Gastroesophageal sphincter (tissue), 4 donors: ENCODE measurements around the gene DDC. TPM values are rescaled to one million over a fixed set of nuclear protein-coding genes. Genes with fewer than 3 reads are reported as not detected.

Source experiments
- ATAC-seq: fragments of 150-250 bp; one replicate; pipeline ENCODE4 v1.9.1; 2016; ENCODE audit warnings: mild to moderate bottlenecking, moderate library complexity
- H3K27ac ChIP-seq, 4 donors: fragments of 200-600 bp; sonication (generic) in 3 of 4; 1 replicate in 3 of 4; 2 replicates in 1 of 4; pipeline ENCODE4 v1.5.1; 2016 to 2019
- H3K27me3 ChIP-seq: fragments of 200-600 bp; sonication (generic); one replicate; pipeline ENCODE4 v1.5.1; 2019
- H3K36me3 ChIP-seq, 2 donors: fragments of 200-600 bp; sonication (generic); one replicate each; pipeline ENCODE4 v1.5.1; 2019; ENCODE audit warnings: control low read depth in 1 of 2
- H3K4me1 ChIP-seq, 3 donors: fragments of 200-600 bp; sonication (generic); 1 replicate in 2 of 3; 2 replicates in 1 of 3; pipeline ENCODE4 v1.5.1; 2016 to 2019; ENCODE audit warnings: control low read depth in 2 of 3
- H3K4me3 ChIP-seq, 2 donors: fragments of 200-600 bp; sonication (generic); one replicate each; pipeline ENCODE4 v1.5.1; 2019; ENCODE audit warnings: mild to moderate bottlenecking in 1 of 2, moderate library complexity in 1 of 2
- H3K9me3 ChIP-seq, 3 donors: fragments of 200-600 bp; sonication (generic); one replicate each; pipeline ENCODE4 v1.5.1; 2017 to 2019; ENCODE audit warnings: control low read depth in 2 of 3
- EP300 ChIP-seq: sonication (generic); formaldehyde crosslinking; IDR thresholded peaks from one replicate; pipeline ENCODE4 v1.6.1; 2017; ENCODE audit warnings: antibody characterized with exemption, mild to moderate bottlenecking
- POLR2A ChIP-seq, 2 donors: fragments of 450-650 bp; IDR thresholded peaks; one replicate each; pipeline ENCODE4 v1.6.1; 2017; ENCODE audit warnings: antibody characterized with exemption in 2 of 2, mild to moderate bottlenecking in 2 of 2, moderate library complexity in 1 of 2
- POLR2AphosphoS5 ChIP-seq: sonication (generic); formaldehyde crosslinking; IDR thresholded peaks from one replicate; pipeline ENCODE4 v1.6.1; 2017; ENCODE audit warnings: antibody characterized with exemption
- WGBS, 2 donors: methylation state at CpG; one replicate each; pipeline ENCODE4 v1.1.5; 2018; ENCODE audit warnings: low coverage in 1 of 2; 5-methylcytosine and 5-hydroxymethylcytosine counted together
- total RNA-seq, 4 donors: library from RNA; depleted of rRNA; stranded (reverse); fragments of >200 nt; gene quantifications; one replicate each; pipeline ENCODE4 v1.1.0, GENCODE V29; 2016
- TF ChIP-seq, protein P1 (sequence below), 4 experiments: fragments of 200-600 bp in 2 of 4; fragments of 450-650 bp in 2 of 4; sonication (generic) in 1 of 4; IDR thresholded peaks; one replicate each; pipeline ENCODE4 v1.5.1; 2017 to 2019; ENCODE audit warnings: antibody characterized with exemption in 4 of 4, mild to moderate bottlenecking in 2 of 4, moderate library complexity in 2 of 4

DDC gene
- total RNA-seq, 4 donors from 2014 or later, result not detected

DNA sequence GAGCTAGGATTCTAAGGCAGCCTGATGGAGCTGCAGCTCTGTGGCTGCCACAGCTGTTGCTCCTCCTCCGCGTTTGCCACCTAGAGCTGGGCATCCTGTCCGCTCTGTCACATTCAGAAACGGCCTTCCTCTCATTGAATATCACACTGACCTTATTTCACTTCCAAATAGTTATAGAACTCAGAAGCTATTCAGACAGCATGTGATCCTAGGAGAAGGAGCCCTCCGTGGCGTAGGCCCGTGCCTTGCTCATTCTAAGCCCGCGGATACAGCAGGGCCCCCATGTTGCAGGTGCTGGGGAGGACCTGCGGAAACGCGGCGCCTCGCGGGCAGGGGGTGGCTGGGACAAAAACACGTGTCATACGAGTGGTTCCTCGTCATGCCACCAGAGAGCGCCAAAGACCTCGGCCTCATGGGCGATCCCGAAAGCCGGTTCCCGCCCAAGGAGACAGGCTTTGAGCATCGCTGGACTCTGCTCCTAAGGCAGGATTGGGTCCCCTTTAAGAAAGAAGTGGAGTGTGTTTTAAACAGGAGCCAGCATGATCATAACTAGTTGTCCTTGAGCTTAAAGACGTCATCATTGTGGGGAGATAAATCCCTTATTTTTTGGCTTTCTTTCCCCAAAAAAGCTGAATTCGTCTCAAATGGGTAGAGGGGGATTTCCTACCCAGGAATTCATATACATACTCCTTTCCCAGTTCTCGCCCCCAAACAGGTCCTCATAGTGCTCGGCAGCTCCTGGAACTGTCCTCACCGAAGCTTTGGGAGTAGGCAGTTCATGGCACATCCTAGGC is 97.2 kb downstream of the DDC start:
- TF ChIP-seq POLR2AphosphoS5, result no peak
- no peak for TF ChIP-seq POLR2A (IDR thresholded peaks at IDR 0.05)
- no peak for TF ChIP-seq EP300
- TF ChIP-seq, protein P1, sequence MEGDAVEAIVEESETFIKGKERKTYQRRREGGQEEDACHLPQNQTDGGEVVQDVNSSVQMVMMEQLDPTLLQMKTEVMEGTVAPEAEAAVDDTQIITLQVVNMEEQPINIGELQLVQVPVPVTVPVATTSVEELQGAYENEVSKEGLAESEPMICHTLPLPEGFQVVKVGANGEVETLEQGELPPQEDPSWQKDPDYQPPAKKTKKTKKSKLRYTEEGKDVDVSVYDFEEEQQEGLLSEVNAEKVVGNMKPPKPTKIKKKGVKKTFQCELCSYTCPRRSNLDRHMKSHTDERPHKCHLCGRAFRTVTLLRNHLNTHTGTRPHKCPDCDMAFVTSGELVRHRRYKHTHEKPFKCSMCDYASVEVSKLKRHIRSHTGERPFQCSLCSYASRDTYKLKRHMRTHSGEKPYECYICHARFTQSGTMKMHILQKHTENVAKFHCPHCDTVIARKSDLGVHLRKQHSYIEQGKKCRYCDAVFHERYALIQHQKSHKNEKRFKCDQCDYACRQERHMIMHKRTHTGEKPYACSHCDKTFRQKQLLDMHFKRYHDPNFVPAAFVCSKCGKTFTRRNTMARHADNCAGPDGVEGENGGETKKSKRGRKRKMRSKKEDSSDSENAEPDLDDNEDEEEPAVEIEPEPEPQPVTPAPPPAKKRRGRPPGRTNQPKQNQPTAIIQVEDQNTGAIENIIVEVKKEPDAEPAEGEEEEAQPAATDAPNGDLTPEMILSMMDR (IDR thresholded peaks at IDR 0.05), result peak in 3 of 4 experiments; percentile 83 to 97 (median 88)
- H3K27ac ChIP-seq, result no peak overlapping the region
- 12 to 31% methylated on average over 3 to 15 of the region's 30 CpGs for WGBS, 2 donors
- ATAC-seq, result peak; percentile 87
- no peaks in the 10 kb centered on the region for H3K9me3 ChIP-seq
- peaks cover 4% of the 10 kb centered on the region for H3K27me3 ChIP-seq
- H3K36me3 ChIP-seq, result no peaks in the 10 kb centered on the region
- no peak overlapping the region for H3K4me3 ChIP-seq
- H3K4me1 ChIP-seq, result peaks cover 0 to 9% (median 4%) of the 10 kb centered on the region in 3 donors

DNA sequence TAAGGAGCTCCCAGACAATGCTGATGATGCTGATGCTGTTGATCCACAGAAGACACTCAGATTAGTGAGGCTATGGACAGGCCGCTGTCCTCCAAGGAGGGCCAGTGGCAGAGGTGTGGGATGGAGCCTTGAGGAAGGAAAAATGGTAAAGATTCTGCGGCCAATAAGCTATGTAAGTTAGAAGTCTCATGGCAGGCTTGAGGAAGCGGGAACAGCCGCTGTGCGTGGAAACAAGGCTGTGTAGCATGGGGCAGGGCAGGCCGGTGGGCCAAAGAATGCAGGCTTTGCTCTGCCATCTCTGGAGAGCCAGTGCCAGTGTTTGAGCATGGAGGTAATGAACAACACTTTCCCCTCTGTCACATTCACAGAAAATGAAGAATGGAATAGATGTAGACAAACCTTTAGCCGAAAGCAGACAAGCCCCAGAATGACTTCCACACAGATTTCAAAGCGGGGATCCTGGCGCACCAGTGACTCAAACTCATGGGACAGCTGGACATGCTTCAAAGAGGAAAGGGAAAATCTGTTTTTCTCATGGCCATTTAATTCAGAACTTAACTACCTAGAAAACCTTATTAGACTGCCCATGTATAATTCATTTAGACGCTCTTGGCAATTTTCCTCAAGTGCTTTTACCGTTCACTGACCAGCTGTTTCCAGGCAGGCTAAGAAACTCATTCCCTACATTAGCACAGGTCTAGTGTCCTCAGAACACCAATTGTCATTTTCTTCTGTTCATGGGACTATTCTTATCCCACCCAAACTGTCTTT is 98.2 kb downstream of the DDC start:
- Histone ChIP-seq H3K9me3 (no peaks in the 10 kb centered on the region), H3K4me3 (no peak overlapping the region), H3K4me1 (peaks cover 0 to 9% (median 4%) of the 10 kb centered on the region in 3 donors), H3K36me3 (no peaks in the 10 kb centered on the region), H3K27me3 (peaks cover 4% of the 10 kb centered on the region), H3K27ac (no peak overlapping the region)
- WGBS, 2 donors, result 93% methylated on average over 6 to 10 of the region's 11 CpGs
- no peak for ATAC-seq
- TF ChIP-seq POLR2A (IDR thresholded peaks at IDR 0.05) (no peak), EP300 (no peak), POLR2AphosphoS5 (no peak)
- TF ChIP-seq, protein P1 (IDR thresholded peaks at IDR 0.05), result no peak

- H3K4me1 ChIP-seq, result peaks cover 0 to 6% (median 4%) of the 10 kb centered on the region in 3 donors
- no peaks in the 10 kb centered on the region for H3K27me3 ChIP-seq
- H3K27ac ChIP-seq, result no peak overlapping the region
- TF ChIP-seq POLR2A (IDR thresholded peaks at IDR 0.05) (no peak), POLR2AphosphoS5 (no peak), EP300 (no peak)
- TF ChIP-seq, protein P1 (IDR thresholded peaks at IDR 0.05), result no peak
- no peak overlapping the region for H3K4me3 ChIP-seq
- no peaks in the 10 kb centered on the region for H3K9me3 ChIP-seq
- WGBS, 2 donors, result 91% methylated on average over 11 of the region's 13 CpGs; no CpG with 5 or more reads in 1 of the 2 donors
- no peak for ATAC-seq
- H3K36me3 ChIP-seq, result no peaks in the 10 kb centered on the region
Observed at GRCh38 chr7:50463035-50463434, 102.2 kb downstream of the DDC start.

DNA sequence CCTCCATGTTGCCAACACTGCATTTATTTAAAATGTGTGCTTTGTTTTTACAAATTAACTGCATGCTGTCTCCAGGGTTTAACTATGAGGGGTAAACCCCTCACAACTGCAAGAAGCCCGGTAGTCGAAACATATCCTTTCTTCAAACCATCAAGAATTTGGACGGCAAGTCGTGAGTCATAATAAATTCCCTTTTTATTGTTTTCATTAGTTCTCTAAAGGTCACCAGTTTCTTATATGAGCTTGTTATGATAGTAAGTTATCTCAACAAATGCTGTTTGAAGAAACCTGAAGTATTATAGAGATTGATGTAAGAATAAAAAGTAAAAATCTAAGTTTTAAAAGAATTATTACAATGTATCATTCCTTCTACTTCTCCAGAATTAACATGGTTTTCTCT is 102.8 kb downstream of the DDC start:
- Histone ChIP-seq H3K36me3 (no peaks in the 10 kb centered on the region), H3K9me3 (no peaks in the 10 kb centered on the region), H3K27me3 (no peaks in the 10 kb centered on the region), H3K27ac (no peak overlapping the region), H3K4me1 (no peaks in the 10 kb centered on the region), H3K4me3 (no peak overlapping the region)
- 40 to 79% methylated on average over 4 of the region's 4 CpGs for WGBS, 2 donors
- no peak for ATAC-seq
- TF ChIP-seq, protein P1 (IDR thresholded peaks at IDR 0.05), result no peak
- TF ChIP-seq POLR2A (IDR thresholded peaks at IDR 0.05) (no peak), EP300 (no peak), POLR2AphosphoS5 (no peak)
